Hepatocyte (in vitro differentiated cells): ENCODE measurements around the gene LINC00305.

Experiments used
- CTCF ChIP-seq: fragments of 200-600 bp; sonication (generic); IDR thresholded peaks from 2 replicates; pipeline ENCODE4 v1.5.1; 2016; ENCODE audit warnings: antibody characterized with exemption, mild to moderate bottlenecking; ENCODE audit not compliant: poor library complexity
- EZH2 ChIP-seq: fragments of 200-600 bp; sonication (generic); IDR thresholded peaks from 2 replicates; pipeline ENCODE4 v1.6.1; 2016; ENCODE audit warnings: antibody characterized with exemption, mild to moderate bottlenecking, borderline replicate concordance
- EZH2phosphoT487 ChIP-seq: fragments of 200-600 bp; sonication (generic); IDR thresholded peaks from one replicate; pipeline ENCODE4 v1.6.1; 2018; ENCODE audit warnings: antibody characterized with exemption, mild to moderate bottlenecking, low read depth, moderate library complexity; ENCODE audit not compliant: unreplicated experiment, severe bottlenecking

GRCh38 chr18:64148988-64149387 lies at the start of gene LINC00305:
- TF ChIP-seq CTCF (no peak), EZH2 (no peak), EZH2phosphoT487 (no peak)
